Measurements from ENCODE around the gene ASH1L.
"Not testable (repeated sequence)": the region's sequence is repeated elsewhere in the genome, so short reads cannot be mapped to it uniquely, and the experiment has no call there.

Gene ASH1L

GRCh38 chr1:155596864-155597263 lies 34.3 kb upstream of the ASH1L start:
- no peak overlapping the region for H3K4me3 ChIP-seq (ENCODE audit: low read depth, low read length)
- no peak for TF ChIP-seq CTCF (conservative IDR thresholded peaks at IDR 0.05; ENCODE audit: low read depth, low read length)
- no peak for DNase-seq (ENCODE audit: low read depth)

DNA sequence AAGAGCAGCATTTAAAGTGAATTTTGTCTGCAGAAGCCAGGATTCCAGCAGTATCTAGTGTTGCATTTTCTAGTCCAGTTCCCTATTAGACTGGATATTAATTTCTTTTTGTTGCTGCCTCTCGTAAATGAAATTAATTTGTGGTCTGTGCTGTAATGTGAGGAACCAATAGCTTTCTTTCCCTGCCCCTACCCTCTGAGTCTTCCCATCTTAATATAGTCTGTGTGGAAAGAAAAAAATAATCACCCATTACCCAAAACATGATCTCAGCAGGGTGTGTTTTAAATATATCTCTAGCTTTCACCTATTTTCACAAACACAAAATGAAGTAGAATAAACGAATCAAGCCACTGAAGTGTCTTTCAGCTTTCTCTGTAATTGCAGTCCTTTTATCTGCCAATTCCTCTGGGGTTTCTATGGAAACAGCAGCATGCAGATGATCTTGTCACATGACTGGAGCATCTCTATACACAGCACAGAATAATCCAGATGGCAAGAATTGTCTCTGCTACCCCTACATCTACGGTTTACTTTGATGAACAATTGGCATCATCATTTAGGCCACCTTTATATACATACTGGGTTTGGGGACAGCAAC lies 33.4 kb upstream of the ASH1L start:
- DNase-seq (ENCODE audit: low read depth), result not testable (repeated sequence)

DNA sequence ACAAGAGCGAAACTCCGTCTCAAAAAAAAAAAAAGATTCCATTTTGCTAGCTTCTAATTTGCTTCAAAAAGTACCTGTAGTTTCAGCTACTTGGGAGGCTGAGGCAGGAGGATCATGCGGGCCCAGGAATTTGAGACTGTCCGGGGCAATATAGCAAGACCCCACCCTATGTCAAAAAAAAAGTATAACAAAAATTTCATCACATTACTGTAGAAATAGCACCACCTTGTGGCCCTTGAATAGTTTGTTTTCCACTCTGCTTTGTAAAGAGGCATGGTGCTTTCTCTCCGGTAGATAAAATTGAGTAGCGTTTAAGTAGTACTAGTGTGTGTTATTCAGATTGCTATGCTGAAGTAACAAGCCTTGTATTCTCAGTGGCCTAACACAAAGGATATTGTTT lies 29.2 kb upstream of the ASH1L start:
- peak; percentile 56 for TF ChIP-seq CTCF (conservative IDR thresholded peaks at IDR 0.05; ENCODE audit: low read depth, low read length)
- peak; percentile 82 for DNase-seq (ENCODE audit: low read depth)
- H3K4me3 ChIP-seq (ENCODE audit: low read depth, low read length), result no peak overlapping the region

More for the DNA sequence above, 33.4 kb upstream of the ASH1L start:
- H3K4me3 ChIP-seq (ENCODE audit: low read depth, low read length), result not testable (repeated sequence)

- H3K4me3 ChIP-seq (ENCODE audit: low read depth, low read length); DNase-seq (ENCODE audit: low read depth): not testable (repeated sequence)
These were observed 28.1 kb upstream of the ASH1L start for GRCh38 chr1:155590516-155591247.

DNA sequence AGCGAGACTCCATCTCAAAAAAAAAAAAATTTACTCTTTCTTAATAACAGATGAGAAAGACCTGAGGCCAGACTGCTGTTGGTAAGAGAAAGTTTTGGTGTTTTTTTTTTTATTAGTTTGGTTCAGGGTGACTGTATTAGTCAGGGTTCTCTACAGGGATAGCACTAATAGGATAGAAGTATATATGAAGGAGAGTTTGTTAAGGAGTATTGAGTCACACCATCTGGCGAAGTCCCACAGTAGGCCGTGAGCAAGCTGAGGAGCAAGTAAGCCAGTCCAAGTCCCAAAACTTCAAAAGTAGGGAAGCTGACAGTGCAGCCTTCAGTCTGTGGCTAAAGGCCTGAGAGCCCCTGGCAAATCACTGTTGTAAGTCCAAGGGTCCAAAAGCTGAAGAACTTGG lies 26.7 kb upstream of the ASH1L start:
- DNase-seq (ENCODE audit: low read depth); H3K4me3 ChIP-seq (ENCODE audit: low read depth, low read length): not testable (repeated sequence)

DNA sequence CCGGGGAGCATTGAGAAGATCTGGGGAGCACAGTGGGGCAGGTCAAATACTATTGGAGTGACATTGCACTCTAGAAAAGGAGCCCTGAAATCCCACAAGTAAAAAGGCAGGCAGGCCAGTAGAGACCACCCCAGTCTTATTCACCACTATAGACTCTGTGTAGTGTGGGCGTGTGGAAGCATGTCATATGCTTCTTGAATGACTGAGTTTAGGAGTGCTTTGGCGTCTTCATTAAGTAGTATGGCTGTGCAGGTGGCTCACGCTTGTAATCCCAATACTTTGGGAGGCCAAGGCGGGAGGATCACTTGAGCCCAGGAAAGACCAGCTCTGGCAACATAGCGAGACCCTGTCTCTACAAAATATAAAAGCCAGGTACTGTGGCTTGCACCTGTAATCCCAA lies 21.2 kb upstream of the ASH1L start:
- not testable (repeated sequence) for DNase-seq (ENCODE audit: low read depth); H3K4me3 ChIP-seq (ENCODE audit: low read depth, low read length)

DNA sequence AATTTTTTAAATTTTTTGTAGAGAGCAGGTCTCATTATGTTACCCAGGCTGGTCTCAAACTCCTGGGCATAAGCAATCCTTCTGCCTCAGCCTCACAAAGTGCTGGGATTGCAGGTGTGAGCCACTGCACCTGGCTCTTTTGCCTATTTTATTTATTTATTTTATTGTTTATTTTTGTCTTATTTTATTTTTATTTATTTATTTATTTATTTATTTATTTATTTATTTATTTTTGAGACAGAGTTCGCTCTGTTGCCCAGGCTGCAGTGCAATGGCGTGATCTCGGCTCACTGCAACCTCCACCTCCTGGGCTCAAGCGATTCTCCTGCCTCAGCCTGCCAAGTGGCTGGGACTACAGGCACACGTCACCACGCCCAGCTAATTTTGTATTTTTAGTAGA lies 13.0 kb upstream of the ASH1L start:
- not testable (repeated sequence) for H3K4me3 ChIP-seq (ENCODE audit: low read depth, low read length); DNase-seq (ENCODE audit: low read depth)

GRCh38 chr1:155574077-155574476 lies 11.5 kb upstream of the ASH1L start:
- no peak for TF ChIP-seq CTCF (conservative IDR thresholded peaks at IDR 0.05; ENCODE audit: low read depth, low read length)
- no peak overlapping the region for H3K4me3 ChIP-seq (ENCODE audit: low read depth, low read length)
- no peak for DNase-seq (ENCODE audit: low read depth)

DNA sequence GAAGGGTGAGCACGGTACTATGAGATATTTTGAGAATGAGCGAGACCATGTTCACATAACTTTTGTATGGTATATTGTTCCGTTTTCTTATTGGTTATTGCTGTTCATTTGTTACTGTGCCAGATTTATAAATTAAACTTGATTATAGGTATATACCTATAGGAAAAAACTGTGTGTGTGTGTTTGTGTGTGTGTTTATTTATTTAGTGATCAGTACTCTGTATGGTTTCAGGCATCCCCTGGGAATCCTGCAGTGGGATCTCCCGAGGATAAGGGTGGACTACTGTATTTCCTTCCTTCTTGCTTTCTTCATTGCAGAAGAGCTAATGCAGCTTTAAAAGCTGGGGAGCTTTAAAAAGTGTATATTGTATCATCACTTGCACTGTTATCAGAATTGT lies 8.0 kb upstream of the ASH1L start:
- DNase-seq (ENCODE audit: low read depth), result peak; percentile 25
- no peak overlapping the region for H3K4me3 ChIP-seq (ENCODE audit: low read depth, low read length)
- TF ChIP-seq CTCF (conservative IDR thresholded peaks at IDR 0.05; ENCODE audit: low read depth, low read length), result no peak

All from choroid plexus epithelial cell (primary cell).